ENCODE results near the gene EIF2S2.

Gene EIF2S2

GRCh38 chr20:34096699-34097444 is 15.2 kb downstream of the EIF2S2 start:
- Histone ChIP-seq H3K36me3 (peaks cover 96% of the 10 kb centered on the region), H3K4me1 (ENCODE audit: control insufficient read depth in 1 of 2, insufficient read depth in 1 of 2, low read depth in 1 of 2, low read length in 1 of 2) (peaks cover 4 to 7% of the 10 kb centered on the region in 2 experiments), H3K27ac (no peak overlapping the region), H3K27me3 (no peaks in the 10 kb centered on the region), H3K4me3 (ENCODE audit: low read depth in 1 of 2, low read length in 1 of 2) (no peak overlapping the region), H3K9me3 (no peaks in the 10 kb centered on the region)
- no peak for TF ChIP-seq CTCF (IDR thresholded peaks at IDR 0.05)

GRCh38 chr20:34095825-34096224 is 16.2 kb downstream of the EIF2S2 start:
- Histone ChIP-seq H3K27ac (no peak overlapping the region), H3K4me1 (ENCODE audit: control insufficient read depth in 1 of 2, insufficient read depth in 1 of 2, low read depth in 1 of 2, low read length in 1 of 2) (peaks cover 0 to 1% of the 10 kb centered on the region in 2 experiments), H3K36me3 (peaks cover 94% of the 10 kb centered on the region), H3K4me3 (ENCODE audit: low read depth in 1 of 2, low read length in 1 of 2) (no peak overlapping the region), H3K9me3 (no peaks in the 10 kb centered on the region), H3K27me3 (no peaks in the 10 kb centered on the region)
- TF ChIP-seq CTCF (IDR thresholded peaks at IDR 0.05): no peak

GRCh38 chr20:34093895-34094294 is 18.1 kb downstream of the EIF2S2 start:
- Histone ChIP-seq H3K27ac (no peak overlapping the region), H3K4me3 (ENCODE audit: low read depth in 1 of 2, low read length in 1 of 2) (no peak overlapping the region), H3K9me3 (no peaks in the 10 kb centered on the region), H3K4me1 (ENCODE audit: control insufficient read depth in 1 of 2, insufficient read depth in 1 of 2, low read depth in 1 of 2, low read length in 1 of 2) (no peaks in the 10 kb centered on the region), H3K36me3 (peaks cover 94% of the 10 kb centered on the region), H3K27me3 (no peaks in the 10 kb centered on the region)
- no peak for TF ChIP-seq CTCF (IDR thresholded peaks at IDR 0.05)

- no peak overlapping the region for H3K27ac ChIP-seq
- H3K4me1 ChIP-seq (ENCODE audit: control insufficient read depth in 1 of 2, insufficient read depth in 1 of 2, low read depth in 1 of 2, low read length in 1 of 2): no peaks in the 10 kb centered on the region
- peaks cover 92% of the 10 kb centered on the region for H3K36me3 ChIP-seq
- H3K9me3 ChIP-seq: no peaks in the 10 kb centered on the region
- H3K27me3 ChIP-seq: no peaks in the 10 kb centered on the region
- H3K4me3 ChIP-seq (ENCODE audit: low read depth in 1 of 2, low read length in 1 of 2): no peak overlapping the region
- TF ChIP-seq CTCF (IDR thresholded peaks at IDR 0.05): no peak
Measured at GRCh38 chr20:34091637-34092200, 20.3 kb downstream of the EIF2S2 start.

GRCh38 chr20:34090645-34091044 is 21.4 kb downstream of the EIF2S2 start:
- Histone ChIP-seq H3K9me3 (no peaks in the 10 kb centered on the region), H3K27ac (no peak overlapping the region), H3K27me3 (no peaks in the 10 kb centered on the region), H3K4me3 (ENCODE audit: low read depth in 1 of 2, low read length in 1 of 2) (no peak overlapping the region), H3K4me1 (ENCODE audit: control insufficient read depth in 1 of 2, insufficient read depth in 1 of 2, low read depth in 1 of 2, low read length in 1 of 2) (no peaks in the 10 kb centered on the region), H3K36me3 (peaks cover 92% of the 10 kb centered on the region)
- TF ChIP-seq CTCF (IDR thresholded peaks at IDR 0.05): no peak
